Stimulated activated CD4-positive, alpha-beta T cell treated with anti-CD3 and anti-CD28 coated beads, TNF-alpha, amount 100 ng/mL, for 24 hours (primary cell): Measurements from ENCODE around the gene MYL11.
"Not testable (repeated sequence)": the region's sequence is repeated elsewhere in the genome, so short reads cannot be mapped to it uniquely, and the experiment has no call there.

Source experiments
- DNase-seq, 3 experiments: peaks; one replicate each; pipeline ENCODE4 v3.0.0-alpha.2; 2020; ENCODE audit warnings: low read depth in 3 of 3

Gene MYL11

GRCh38 chr16:30395992-30396585, 21.5 kb downstream of the MYL11 start:
- no peak for DNase-seq

GRCh38 chr16:30396627-30397026, 22.0 kb downstream of the MYL11 start:
- not testable (repeated sequence) for DNase-seq

DNA sequence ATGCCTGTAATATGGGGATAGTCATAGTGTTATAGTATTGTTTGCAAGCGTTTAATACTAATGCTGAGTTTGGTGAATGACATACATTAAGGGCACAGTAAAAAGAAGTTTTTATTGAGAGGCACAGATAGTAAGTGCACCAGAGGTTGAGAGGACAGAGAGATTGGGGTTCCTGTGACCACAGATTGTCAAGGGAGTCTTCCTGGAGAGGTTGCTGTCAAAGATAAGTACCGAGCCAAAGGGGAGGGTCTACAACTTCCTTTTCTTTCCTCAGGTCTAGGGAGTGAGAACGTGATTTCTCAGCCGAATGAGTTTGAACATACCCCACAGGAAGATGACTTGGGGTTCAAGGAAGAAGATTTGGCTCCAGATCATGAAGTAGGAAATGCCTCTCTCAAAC, 22.5 kb downstream of the MYL11 start:
- no peak for DNase-seq

DNA sequence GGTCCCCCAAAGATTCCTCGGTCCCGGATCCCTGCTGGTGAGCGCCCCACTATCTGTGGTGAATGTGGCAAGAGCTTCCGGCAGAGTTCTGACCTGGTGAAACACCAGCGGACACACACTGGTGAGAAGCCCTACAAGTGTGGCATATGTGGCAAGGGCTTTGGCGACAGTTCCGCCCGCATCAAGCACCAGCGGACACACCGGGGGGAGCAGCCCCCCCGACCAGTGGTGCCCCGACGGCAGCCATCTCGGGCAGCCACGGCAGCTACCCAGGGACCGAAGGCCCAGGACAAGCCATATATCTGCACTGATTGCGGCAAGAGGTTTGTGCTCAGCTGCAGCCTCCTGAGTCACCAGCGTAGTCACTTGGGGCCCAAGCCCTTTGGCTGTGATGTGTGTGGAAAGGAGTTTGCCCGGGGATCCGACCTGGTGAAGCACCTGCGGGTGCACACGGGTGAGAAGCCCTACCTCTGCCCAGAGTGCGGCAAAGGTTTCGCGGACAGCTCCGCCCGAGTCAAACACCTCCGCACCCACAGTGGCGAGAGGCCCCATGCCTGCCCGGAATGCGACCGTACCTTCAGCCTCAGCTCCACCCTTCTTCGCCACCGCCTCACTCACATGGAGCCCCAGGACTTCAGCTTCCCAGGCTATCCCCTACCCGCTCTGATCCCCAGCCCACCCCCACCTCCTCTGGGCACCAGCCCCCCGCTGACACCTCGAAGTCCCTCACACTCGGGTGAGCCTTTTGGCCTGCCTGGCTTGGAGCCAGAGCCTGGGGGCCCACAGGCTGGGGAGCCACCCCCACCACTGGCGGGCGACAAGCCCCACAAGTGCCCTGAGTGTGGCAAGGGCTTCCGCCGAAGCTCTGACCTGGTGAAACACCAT, 23.4 kb downstream of the MYL11 start:
- DNase-seq: no peak

DNA sequence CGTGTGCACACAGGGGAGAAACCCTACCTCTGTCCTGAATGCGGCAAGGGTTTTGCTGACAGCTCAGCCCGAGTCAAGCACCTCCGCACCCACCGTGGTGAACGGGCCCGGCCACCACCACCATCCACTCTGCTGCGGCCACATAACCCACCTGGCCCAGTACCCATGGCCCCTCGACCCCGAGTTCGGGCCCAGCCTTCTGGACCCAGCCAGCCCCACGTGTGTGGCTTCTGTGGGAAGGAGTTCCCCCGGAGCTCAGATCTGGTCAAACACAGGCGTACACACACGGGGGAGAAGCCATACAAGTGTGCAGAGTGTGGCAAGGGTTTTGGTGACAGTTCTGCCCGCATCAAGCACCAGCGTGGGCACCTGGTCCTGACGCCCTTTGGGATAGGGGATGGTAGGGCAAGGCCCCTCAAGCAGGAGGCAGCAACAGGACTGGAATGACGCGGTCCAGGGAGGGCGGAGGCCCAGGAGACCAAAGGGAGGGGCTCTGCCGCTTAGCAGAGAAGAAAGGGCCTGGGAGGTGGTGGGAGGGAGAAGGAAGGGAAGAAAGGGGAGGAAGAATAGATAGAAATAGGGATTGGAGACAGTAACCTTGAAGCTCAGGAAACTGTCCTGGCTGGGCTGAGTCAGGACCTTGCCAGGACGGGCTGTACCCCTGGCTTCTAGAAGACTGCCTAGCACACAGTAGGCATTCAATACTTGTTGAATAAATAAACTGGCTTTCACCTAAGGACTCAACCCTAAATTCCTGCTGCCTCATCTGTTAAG, 24.2 kb downstream of the MYL11 start:
- DNase-seq: no peak

DNA sequence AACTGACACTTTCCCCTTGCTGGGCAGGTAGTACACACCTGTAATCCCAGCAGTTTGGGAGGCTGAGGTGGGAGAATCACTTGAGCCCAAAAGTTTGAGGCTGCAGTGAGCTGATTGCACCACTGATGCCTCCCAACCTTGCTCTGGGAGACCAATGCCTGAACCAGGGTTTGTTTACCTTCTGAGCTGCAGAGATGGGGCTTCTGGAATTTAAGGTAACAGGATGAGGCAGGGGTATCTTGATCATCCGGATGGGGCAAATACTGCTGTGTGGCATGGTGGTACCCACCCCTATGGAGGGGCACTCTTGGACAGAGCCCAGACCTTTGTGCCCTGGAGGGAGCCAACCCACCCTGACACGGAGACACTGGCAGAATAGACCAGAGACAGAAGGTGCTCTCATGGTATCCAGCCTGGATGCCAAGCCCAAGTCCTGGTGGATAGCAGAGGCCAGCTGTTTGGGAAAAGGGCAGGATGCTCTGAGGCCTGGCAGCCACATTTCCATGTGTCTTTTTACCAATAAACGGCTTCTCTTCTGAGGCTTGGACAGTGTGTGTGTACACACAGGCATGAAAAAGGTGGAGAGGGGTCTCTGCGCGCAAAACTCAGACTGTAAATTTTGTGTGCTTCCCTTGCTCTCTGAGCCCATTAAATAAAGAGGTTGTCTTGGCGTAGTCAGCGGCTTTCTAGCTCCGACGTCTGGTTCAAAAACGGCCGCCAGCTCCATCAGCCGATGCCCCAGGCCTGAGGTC, 25.0 kb downstream of the MYL11 start:
- DNase-seq: no peak

GRCh38 chr16:30401768-30402425, 27.3 kb downstream of the MYL11 start:
- DNase-seq: no peak

DNA sequence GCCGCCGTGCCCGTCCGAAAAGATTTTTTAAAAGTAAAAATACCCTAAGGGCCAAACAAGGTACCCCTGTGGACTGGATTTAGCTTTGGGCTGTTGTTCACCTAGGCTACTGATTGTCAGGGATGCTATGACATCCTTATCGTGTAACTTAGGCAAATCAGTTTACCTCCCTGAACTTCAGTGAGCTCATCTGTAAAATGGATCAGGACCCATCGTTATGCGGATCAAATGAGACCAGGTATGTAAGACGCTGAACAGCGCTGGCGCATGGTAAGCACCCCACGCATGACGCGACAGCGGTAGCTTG, 32.1 kb downstream of the MYL11 start:
- DNase-seq: no peak

DNA sequence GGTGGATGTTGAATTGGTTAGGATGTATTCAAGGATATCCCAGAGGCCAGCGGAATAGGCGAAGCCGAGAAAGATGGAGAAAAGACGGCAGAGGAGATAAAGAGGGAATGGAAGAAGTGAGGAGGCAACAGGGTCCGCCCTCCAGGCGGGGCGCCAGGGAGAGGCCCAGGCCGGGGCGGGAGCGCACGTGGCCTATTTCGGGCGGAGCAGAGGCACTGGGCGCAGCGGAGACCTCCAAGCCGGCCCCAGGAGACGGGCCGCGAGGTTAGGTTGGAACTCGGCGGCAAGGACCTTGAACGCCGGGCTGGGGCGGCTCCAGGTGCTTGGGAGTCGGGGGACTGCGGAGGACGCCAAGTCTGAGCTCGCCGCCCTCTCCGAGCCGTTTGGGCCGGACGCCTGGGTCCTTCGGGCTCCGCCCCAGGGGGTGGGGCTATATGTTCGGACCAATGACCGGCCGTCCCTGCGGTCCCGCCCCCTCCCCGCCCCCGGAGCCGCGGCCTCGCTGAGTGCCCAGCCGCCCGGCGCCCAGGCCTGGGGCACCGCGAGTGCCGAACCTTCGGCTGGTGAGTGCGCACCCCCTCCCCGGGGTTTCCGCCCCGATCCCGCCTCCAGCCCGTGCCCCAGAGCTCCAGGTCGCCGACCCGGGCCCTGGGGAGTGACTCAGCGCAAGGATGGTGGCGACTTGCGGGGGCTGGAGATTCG, 32.7 kb downstream of the MYL11 start, which contains the start of gene ZNF771:
TSS of gene ZNF771 (plus strand) at position 505 of the 702 bp plus-strand sequence. CDS start 448 bp downstream, outside the sequence.
- DNase-seq: peak; percentile 85 to 96 (median 88)

- no peak for DNase-seq
These were observed 33.4 kb downstream of the MYL11 start for GRCh38 chr16:30407804-30408534.

GRCh38 chr16:30409125-30410060, 34.8 kb downstream of the MYL11 start:
- DNase-seq: peak; percentile 84 to 91 (median 85)

- DNase-seq: no peak
These were observed 38.7 kb downstream of the MYL11 start for GRCh38 chr16:30413112-30413806.

DNA sequence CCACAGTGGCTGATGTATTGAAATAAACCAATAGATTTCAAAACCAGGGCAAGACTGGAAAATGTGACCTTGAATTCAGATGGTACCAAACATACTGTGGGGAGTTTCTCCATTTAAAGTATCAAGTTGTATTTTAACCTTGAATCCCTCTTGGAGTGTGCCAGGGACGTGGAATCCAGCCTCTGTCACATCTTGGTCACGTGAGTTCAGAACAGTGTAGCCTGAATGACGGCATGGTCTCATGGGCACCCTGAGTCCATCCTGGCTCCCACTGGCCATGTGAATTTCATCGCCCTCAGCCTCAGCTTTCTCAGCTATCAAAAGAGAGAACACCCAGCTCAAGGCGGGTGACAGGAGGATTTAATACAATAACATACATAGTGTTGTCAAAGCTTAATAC, 39.6 kb downstream of the MYL11 start:
- DNase-seq: no peak

- DNase-seq: no peak
These were observed 41.5 kb downstream of the MYL11 start for GRCh38 chr16:30416047-30416603.

DNA sequence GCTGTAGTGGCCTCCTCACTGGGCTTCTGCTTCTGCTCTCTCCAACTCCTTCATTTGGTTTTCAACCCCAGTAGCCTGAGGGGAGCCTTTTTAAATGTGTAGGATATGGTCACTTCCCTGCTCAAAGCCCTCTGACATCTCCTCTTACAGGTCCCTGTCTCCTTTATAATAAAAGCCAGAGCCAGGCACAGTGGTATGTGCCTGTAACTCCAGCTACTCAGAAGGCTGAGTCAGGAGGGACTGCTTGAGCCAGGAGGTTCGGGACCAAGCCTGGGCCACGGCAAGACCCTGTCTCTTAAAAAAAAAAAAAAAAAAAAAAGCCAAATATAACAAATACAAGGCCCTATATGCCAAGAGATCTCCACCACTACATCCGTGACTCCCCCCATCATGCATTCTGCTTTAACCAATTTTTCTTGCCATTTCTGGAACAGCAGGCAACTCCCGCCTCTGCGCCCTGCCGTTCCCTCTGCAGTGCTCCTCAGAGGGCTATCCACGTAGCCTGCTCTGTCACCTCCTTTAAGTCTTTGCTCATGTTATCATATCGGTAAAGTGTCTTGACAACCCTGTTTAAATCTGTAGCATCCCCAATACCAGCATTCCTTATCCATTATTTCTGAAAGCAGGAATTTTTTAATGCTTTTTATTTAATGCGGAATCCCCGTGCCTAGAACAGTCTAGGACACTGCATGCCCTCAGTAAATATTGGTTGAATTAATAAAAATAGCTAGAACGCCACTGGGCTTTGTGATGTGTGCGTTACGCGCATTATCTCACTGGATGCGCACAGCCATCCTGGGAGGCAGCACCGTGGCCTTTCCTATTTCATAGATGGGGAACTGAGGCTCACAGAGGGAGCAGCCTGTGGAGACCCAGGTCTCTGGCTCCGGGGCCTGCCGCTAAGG, 42.3 kb downstream of the MYL11 start:
- DNase-seq: no peak

DNA sequence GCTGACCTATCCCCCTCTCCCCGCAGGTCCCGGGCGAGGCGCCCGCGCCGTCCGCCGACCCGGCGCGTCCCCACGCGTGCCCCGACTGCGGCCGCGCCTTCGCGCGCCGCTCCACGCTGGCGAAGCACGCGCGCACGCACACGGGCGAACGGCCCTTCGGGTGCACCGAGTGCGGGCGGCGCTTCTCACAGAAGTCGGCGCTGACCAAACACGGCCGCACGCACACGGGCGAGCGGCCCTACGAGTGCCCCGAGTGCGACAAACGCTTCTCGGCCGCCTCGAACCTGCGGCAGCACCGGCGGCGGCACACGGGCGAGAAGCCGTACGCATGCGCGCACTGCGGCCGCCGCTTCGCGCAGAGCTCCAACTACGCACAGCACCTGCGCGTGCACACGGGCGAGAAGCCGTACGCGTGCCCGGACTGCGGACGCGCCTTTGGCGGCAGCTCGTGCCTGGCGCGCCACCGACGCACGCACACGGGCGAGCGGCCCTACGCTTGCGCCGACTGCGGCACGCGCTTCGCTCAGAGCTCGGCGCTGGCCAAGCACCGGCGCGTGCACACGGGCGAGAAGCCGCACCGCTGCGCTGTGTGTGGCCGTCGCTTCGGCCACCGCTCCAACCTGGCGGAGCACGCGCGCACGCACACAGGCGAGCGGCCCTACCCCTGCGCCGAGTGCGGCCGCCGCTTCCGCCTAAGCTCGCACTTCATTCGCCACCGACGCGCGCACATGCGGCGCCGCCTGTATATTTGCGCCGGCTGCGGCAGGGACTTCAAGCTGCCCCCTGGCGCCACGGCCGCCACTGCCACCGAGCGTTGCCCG, 43.1 kb downstream of the MYL11 start:
- DNase-seq: peak; percentile 75 to 87 (median 77)
